ENCODE data around the gene CNPY3.
"Not testable (repeated sequence)": the region's sequence is repeated elsewhere in the genome, so short reads cannot be mapped to it uniquely, and the experiment has no call there.

Gene CNPY3

GRCh38 chr6:42916288-42916687, 13.0 kb upstream of the CNPY3 start:
- DNase-seq = no peak

- DNase-seq = no peak
Observed at GRCh38 chr6:42921801-42922200, 7.5 kb upstream of the CNPY3 start.

GRCh38 chr6:42923666-42924065, 5.6 kb upstream of the CNPY3 start:
- peak; percentile 66 for DNase-seq

- DNase-seq = no peak
Observed at GRCh38 chr6:42925248-42925857, 3.9 kb upstream of the CNPY3 start.

- DNase-seq = peak; percentile 92
Observed at GRCh38 chr6:42929821-42930360, 611 bp downstream of the CNPY3 start.

- no peak for DNase-seq
Observed at GRCh38 chr6:42932412-42932811, 3.1 kb downstream of the CNPY3 start.

GRCh38 chr6:42933205-42933604, 3.9 kb downstream of the CNPY3 start:
- DNase-seq = peak; percentile 62

GRCh38 chr6:42935322-42935721, 6.0 kb downstream of the CNPY3 start:
- no peak for DNase-seq

GRCh38 chr6:42936398-42936797, 7.1 kb downstream of the CNPY3 start:
- DNase-seq = no peak

GRCh38 chr6:42937548-42938427, 8.5 kb downstream of the CNPY3 start:
- no peak for DNase-seq

- no peak for DNase-seq
Observed at GRCh38 chr6:42938428-42938796, 9.1 kb downstream of the CNPY3 start.

GRCh38 chr6:42938987-42939809, 9.9 kb downstream of the CNPY3 start:
- no peak for DNase-seq

- DNase-seq = no peak
Observed at GRCh38 chr6:42939810-42940167, 10.5 kb downstream of the CNPY3 start.

GRCh38 chr6:42940493-42941045, 11.3 kb downstream of the CNPY3 start:
- DNase-seq = no peak

- DNase-seq = not testable (repeated sequence)
Observed at GRCh38 chr6:42941356-42941755, 12.1 kb downstream of the CNPY3 start.

- no peak for DNase-seq
Observed at GRCh38 chr6:42942444-42942843, 13.2 kb downstream of the CNPY3 start.

GRCh38 chr6:42947950-42948349, 18.7 kb downstream of the CNPY3 start:
- DNase-seq = no peak

GRCh38 chr6:42952389-42952788, 23.1 kb downstream of the CNPY3 start:
- no peak for DNase-seq

- DNase-seq = not testable (repeated sequence)
Observed at GRCh38 chr6:42954405-42954804, 25.1 kb downstream of the CNPY3 start.

- DNase-seq = no peak
Observed at GRCh38 chr6:42958125-42958524, 28.8 kb downstream of the CNPY3 start.

- DNase-seq = no peak
Observed at GRCh38 chr6:42959917-42960242, 30.6 kb downstream of the CNPY3 start.

- no peak for DNase-seq
Observed at GRCh38 chr6:42960243-42961019, 31.2 kb downstream of the CNPY3 start, which contains the start of gene GNMT. TSS of gene GNMT (plus strand) at chr6:42960754. CDS start at chr6:42960768, 14 bp downstream.
